Measurements from ENCODE around the gene CXCR4.

DNA sequence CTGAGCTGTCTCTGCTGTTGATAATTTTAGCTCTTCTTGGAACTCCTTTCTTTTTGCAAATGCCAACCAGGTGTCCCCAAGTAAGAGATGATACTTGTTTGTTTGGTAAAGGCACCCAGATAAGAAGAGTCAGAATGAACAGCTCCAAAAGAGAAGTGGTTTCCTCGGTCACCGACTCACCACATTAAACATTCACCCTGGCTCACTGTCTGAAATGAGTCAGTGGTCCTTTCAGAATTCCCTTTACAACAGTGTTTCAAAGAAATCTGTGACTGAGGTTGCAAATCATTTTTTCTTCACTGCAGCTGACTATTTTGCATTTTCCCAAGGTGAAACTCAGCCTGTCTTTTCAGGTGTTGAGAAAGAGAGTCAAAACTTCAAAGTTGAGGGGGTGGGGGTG, 16.2 kb upstream of the CXCR4 start:
- no peak for TF ChIP-seq CTCF (IDR thresholded peaks at IDR 0.05; ENCODE audit: borderline replicate concordance, extremely low read depth, low read length, poor library complexity, severe bottlenecking)
- TF ChIP-seq EZH2 (IDR thresholded peaks at IDR 0.05; ENCODE audit: borderline replicate concordance, low read depth, low read length, severe bottlenecking): no peak

Measured in DND-41 (cell line).